22Rv1 (cell line): ENCODE data around the gene TBL1XR1.

ENCODE experiments used
- H3K27ac ChIP-seq: fragments of 450-650 bp; 2 replicates; pipeline ENCODE4 v1.5.1; 2017
- ZFX ChIP-seq: fragments of 450-650 bp; IDR thresholded peaks from 2 replicates; pipeline ENCODE4 v1.6.1; 2017; ENCODE audit warnings: antibody characterized with exemption, borderline replicate concordance
- TF ChIP-seq, protein P1 (sequence below): fragments of 450-650 bp; IDR thresholded peaks from 2 replicates; pipeline ENCODE4 v1.5.1; 2017; ENCODE audit warnings: mild to moderate bottlenecking

TBL1XR1 gene

DNA sequence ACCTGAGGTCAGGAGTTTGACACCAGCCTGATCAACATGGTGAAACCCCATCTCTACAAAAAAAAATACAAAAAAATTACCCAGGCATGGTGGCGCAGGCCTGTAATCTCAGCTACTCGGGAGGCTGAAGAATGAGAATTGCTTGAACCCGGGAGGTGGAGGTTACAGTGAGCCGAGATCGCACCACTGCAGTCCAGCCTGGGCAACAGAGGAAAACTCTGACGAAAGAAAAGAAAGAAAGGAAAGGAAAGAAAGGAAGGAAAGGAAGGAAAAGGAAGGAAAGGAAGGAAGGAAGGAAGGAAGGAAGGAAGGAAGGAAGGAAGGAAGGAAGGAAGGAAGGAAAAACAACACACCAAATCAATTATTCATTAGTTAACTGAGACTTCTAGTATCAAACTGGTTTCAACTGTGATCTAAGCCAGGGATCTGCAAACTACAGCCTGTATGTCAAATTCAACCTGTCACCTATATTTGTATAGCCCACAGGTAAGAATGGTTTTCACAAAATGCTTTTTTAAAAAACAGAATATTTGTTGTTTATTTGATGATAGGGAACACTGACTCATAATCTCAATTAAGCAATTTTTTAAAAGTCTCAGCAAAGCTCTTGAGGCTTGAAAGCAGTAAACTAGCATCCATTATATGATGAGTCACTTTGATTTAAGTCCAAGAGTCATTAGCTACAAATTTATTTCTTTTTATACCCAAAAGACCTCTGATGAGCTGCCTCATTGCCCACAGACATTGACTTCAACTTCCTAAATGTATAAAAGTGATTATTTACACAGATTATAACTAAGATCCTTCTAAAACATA is 127.6 kb downstream of the TBL1XR1 start:
- H3K27ac ChIP-seq, result no peak overlapping the region
- TF ChIP-seq ZFX, result no peak
- TF ChIP-seq, protein P1, sequence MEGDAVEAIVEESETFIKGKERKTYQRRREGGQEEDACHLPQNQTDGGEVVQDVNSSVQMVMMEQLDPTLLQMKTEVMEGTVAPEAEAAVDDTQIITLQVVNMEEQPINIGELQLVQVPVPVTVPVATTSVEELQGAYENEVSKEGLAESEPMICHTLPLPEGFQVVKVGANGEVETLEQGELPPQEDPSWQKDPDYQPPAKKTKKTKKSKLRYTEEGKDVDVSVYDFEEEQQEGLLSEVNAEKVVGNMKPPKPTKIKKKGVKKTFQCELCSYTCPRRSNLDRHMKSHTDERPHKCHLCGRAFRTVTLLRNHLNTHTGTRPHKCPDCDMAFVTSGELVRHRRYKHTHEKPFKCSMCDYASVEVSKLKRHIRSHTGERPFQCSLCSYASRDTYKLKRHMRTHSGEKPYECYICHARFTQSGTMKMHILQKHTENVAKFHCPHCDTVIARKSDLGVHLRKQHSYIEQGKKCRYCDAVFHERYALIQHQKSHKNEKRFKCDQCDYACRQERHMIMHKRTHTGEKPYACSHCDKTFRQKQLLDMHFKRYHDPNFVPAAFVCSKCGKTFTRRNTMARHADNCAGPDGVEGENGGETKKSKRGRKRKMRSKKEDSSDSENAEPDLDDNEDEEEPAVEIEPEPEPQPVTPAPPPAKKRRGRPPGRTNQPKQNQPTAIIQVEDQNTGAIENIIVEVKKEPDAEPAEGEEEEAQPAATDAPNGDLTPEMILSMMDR, result no peak

DNA sequence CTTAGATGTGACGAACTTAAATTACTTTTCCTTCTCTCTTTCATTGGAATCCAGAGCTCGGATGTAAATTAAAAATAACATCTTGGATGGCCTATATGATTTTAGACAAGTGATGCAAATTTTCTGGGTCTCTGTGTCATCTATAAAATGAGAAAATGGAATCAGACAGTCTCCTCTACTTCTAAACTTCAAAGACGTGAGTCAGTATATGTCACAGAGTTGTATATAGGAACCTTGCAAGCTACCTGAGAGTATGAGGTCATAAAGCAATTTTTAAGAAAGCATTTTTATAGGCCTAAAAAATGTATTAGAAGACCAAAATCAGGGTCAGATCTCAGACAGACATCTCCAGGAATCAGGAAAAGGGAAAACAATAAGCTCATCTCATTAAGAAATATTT is 128.3 kb downstream of the TBL1XR1 start:
- no peak overlapping the region for H3K27ac ChIP-seq

DNA sequence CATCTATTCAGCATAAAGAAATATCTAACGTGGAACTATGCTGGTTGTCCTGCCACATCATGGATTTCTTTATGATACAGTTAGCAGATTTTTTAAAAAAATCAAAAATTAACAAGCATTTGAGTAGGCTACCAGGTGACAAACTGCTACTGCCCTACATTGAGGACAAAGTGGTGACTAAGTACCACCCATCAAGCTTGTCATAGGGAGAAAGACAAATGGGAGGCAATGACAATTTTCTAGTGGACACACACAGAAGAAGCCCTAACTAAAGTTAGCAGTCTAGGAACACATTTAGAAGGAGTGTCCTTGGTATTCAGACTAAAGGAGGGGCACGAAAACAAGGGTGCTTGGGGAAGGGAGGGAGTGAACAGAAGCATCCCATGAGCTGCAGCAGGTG is 131.2 kb downstream of the TBL1XR1 start:
- TF ChIP-seq ZFX, result no peak
- TF ChIP-seq, protein P1, result no peak
- no peak overlapping the region for H3K27ac ChIP-seq

More for the DNA sequence above, 128.3 kb downstream of the TBL1XR1 start:
- TF ChIP-seq, protein P1, result no peak
- no peak for TF ChIP-seq ZFX

DNA sequence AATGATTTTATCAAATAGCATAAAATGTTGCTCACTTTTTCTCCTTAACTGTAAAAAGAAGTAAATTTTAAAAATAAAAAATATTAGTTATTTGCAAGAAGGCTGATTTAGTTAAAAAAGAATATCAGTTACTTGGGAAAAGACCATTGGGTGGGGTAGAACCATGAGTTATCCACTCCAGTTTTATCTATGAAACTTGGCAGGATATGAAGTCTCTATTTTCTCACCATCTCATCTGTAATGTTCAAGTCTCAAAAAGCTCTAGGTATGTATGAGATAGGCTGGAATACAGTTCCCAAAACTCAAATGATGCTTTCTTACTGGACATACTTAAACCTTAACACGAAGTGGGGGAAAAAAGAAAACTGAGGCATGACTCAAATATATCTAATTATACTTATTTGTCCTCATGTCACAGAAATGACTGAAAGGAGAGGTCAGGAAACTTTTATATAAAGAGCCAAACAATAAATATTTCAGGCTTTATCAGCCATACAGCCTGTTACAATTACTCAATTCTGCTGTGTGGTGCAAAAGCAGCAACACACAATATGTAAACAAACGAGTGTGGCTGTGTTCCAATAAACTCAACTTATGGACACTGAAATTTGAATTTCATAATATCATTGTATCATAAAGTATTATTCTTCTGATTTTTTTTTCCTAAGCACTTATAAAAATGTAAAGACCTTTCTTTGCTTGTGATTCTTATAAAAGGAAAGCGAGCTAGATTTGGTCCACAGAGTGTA is 131.8 kb downstream of the TBL1XR1 start:
- H3K27ac ChIP-seq, result no peak overlapping the region
- TF ChIP-seq, protein P1, result no peak
- TF ChIP-seq ZFX, result no peak

DNA sequence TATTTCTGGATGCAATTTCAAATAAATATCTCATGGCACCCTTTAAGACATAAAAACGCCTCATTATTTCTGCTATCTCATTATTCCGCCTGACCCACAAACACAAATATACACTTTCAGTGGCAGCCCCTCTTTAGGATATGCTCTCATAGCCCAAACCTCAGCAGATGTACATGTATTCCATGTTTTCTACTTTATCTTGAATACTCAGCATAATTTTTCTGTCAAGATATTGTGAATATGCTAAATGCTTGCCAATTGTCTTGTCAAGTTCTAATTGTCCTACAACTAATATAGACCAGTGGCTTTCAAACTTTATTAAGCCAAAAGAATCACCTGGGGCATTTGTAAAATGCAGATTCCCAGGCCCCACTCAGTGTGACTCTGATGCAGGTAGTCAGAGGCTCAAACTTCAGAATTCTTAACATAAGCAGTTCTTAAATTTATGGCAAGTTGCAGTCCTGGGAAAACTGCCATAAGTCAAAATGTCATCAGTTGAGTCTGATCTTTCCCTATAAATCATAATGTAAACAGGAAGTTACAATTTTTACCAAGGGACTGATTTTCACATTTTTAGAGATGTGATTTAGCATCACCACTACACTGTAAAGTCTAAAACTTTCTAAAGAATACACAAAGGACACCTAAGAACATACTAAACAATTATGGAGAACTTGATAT is 135.1 kb downstream of the TBL1XR1 start:
- no peak overlapping the region for H3K27ac ChIP-seq
- TF ChIP-seq, protein P1, result no peak
- no peak for TF ChIP-seq ZFX

DNA sequence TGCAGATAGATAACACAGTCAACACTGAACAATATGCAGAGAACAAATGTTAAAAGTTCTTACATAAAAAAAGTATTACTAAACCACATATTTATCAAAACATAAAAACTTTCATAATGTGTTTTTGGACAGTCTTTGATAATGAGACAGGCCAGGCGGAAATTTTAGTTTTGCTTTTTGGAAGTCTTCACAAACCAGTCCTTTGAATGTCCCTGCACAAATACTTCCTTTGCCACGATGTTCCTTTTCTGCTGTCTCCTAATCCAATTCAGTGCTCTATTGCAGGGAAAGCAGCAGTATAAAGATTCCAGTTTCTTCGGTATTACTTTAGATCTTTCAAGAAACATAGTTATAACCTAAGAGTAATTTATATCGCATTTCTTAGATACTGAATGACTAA is 135.9 kb downstream of the TBL1XR1 start:
- no peak for TF ChIP-seq ZFX
- TF ChIP-seq, protein P1, result no peak
- no peak overlapping the region for H3K27ac ChIP-seq
